Right lobe of liver (tissue), 6 donors: ENCODE data around the gene RAPGEF3. TPM values are rescaled to one million over a fixed set of nuclear protein-coding genes. Genes with fewer than 3 reads are reported as not detected.

Experiments
- ATAC-seq, 4 donors: fragments of 200-7000 bp; cut with Tn5 transposase; one replicate each; pipeline ENCODE4 v1.9.1; 2020; ENCODE audit warnings: mild to moderate bottlenecking in 4 of 4, moderate library complexity in 4 of 4
- DNase-seq, 3 donors: peaks; one replicate each; pipeline ENCODE4 v3.0.0-alpha.2; 2020
- H3K27ac ChIP-seq, 3 donors: fragments of 200-600 bp; one replicate each; pipeline ENCODE4 v1.8.0; 2022
- H3K27me3 ChIP-seq, 2 donors: fragments of 200-600 bp; one replicate each; pipeline ENCODE4 v1.8.0; 2022
- H3K36me3 ChIP-seq, 4 donors: fragments of 200-600 bp; sonication (generic) in 1 of 4; one replicate each; pipeline versions ENCODE4 v1.5.1 to v1.8.0; 2017 to 2022; ENCODE audit warnings: control low read depth in 1 of 4
- H3K4me1 ChIP-seq, 4 donors: fragments of 200-600 bp; sonication (generic) in 1 of 4; one replicate each; pipeline versions ENCODE4 v1.5.1 to v1.8.0; 2017 to 2022; ENCODE audit warnings: control low read depth in 1 of 4
- H3K4me3 ChIP-seq, 3 donors: fragments of 200-600 bp; one replicate each; pipeline ENCODE4 v1.8.0; 2022
- H3K9me3 ChIP-seq, 4 donors: fragments of 200-600 bp; sonication (generic) in 1 of 4; one replicate each; pipeline versions ENCODE4 v1.5.1 to v1.8.0; 2017 to 2022; ENCODE audit warnings: control low read depth in 1 of 4
- CTCF ChIP-seq, 4 donors: fragments of 200-600 bp in 3 of 4; fragments of 450-650 bp in 1 of 4; IDR thresholded peaks; one replicate each; pipeline versions ENCODE4 v1.5.1 to v1.8.0; 2016 to 2022; ENCODE audit warnings: antibody characterized with exemption in 4 of 4, mild to moderate bottlenecking in 2 of 4
- POLR2A ChIP-seq: fragments of 450-650 bp; IDR thresholded peaks from one replicate; pipeline ENCODE4 v1.6.1; 2017; ENCODE audit warnings: antibody characterized with exemption, mild to moderate bottlenecking
- WGBS: methylation state at CpG from one replicate; pipeline ENCODE4 v1.1.6; 2018; ENCODE audit warnings: low coverage, low lambda C conversion rate; ENCODE audit not compliant: insufficient coverage; ENCODE audit errors: missing lambda C conversion rate; 5-methylcytosine and 5-hydroxymethylcytosine counted together
- intact Hi-C, 2 donors: fragments of 100-400 bp; cut with DNase I; formaldehyde crosslinking; loops; one replicate each; pipeline versions ENCODE4 v1.11.2 to v1.14.1; 2022
- total RNA-seq, 6 experiments: library from RNA; depleted of rRNA in 2 of 6; stranded (reverse); fragments of >200 nt in 2 of 6; fragmentation: NEBNext Ultra II Directional in 3 of 6; extraction: Animal tissue kit (Norgen Biotek cat#: 25700) in 3 of 6; gene quantifications; one replicate each; pipeline versions ENCODE4 v1.1.0 to v1.2.4, GENCODE V29; 2016 to 2023
- donor health status: DM: no; HTN: yes; CAD: no.
- donor health status: DM: no; HTN: no; CAD: no.
- donor health status: DM: no; HTN: no; CAD: no.
- donor health status: DM: no; HTN: yes; CAD: no.
- donor health status: DM: no; HTN: yes; CAD: no.

RAPGEF3 gene
- total RNA-seq, 6 experiments from 2014 or later = 0.81 to 4.6 (median 2.6) TPM

GRCh38 chr12:47734725-47735480, 23.8 kb downstream of the RAPGEF3 start:
- peak overlapping the region in 1 of 3 donors; percentile 4 for H3K27ac ChIP-seq
- no peaks in the 10 kb centered on the region for H3K27me3 ChIP-seq
- TF ChIP-seq POLR2A (no peak), CTCF (IDR thresholded peaks at IDR 0.05) (no peak)
- no peak overlapping the region for H3K4me3 ChIP-seq
- H3K9me3 ChIP-seq = no peaks in the 10 kb centered on the region
- 65% methylated on average over 2 of the region's 12 CpGs for WGBS
- H3K4me1 ChIP-seq = peaks cover 0 to 21% (median 11%) of the 10 kb centered on the region in 4 donors
- ATAC-seq (no peak), DNase-seq (no peak)
- no peaks in the 10 kb centered on the region for H3K36me3 ChIP-seq
- intact Hi-C loops = no loop called here

- Histone ChIP-seq H3K36me3 (no peaks in the 10 kb centered on the region), H3K27me3 (no peaks in the 10 kb centered on the region), H3K4me3 (no peak overlapping the region), H3K4me1 (peaks cover 0 to 30% (median 13%) of the 10 kb centered on the region in 4 donors), H3K9me3 (no peaks in the 10 kb centered on the region), H3K27ac (no peak overlapping the region)
- ATAC-seq (no peak), DNase-seq (no peak)
- intact Hi-C loops = no loop called here
- WGBS = no CpG with 5 or more reads among the region's 4 CpGs
- TF ChIP-seq CTCF (IDR thresholded peaks at IDR 0.05) (no peak), POLR2A (no peak)
Measured at GRCh38 chr12:47733142-47733541, 25.5 kb downstream of the RAPGEF3 start.

- DNase-seq (no peak), ATAC-seq (no peak)
- no peaks in the 10 kb centered on the region for H3K9me3 ChIP-seq
- H3K36me3 ChIP-seq = no peaks in the 10 kb centered on the region
- H3K27me3 ChIP-seq = no peaks in the 10 kb centered on the region
- no peak overlapping the region for H3K4me3 ChIP-seq
- H3K4me1 ChIP-seq = peaks cover 0 to 26% (median 8%) of the 10 kb centered on the region in 4 donors
- intact Hi-C loops = no loop called here
- 90% methylated on average over 2 of the region's 2 CpGs for WGBS
- no peak for TF ChIP-seq POLR2A
- TF ChIP-seq CTCF (IDR thresholded peaks at IDR 0.05) = no peak
- no peak overlapping the region for H3K27ac ChIP-seq
Measured at GRCh38 chr12:47732504-47732903, 26.2 kb downstream of the RAPGEF3 start.

- Histone ChIP-seq H3K4me3 (no peak overlapping the region), H3K27me3 (no peaks in the 10 kb centered on the region), H3K4me1 (peaks cover 0 to 18% (median 4%) of the 10 kb centered on the region in 4 donors), H3K27ac (no peak overlapping the region), H3K9me3 (no peaks in the 10 kb centered on the region), H3K36me3 (no peaks in the 10 kb centered on the region)
- 41% methylated on average over 3 of the region's 5 CpGs for WGBS
- no peak for TF ChIP-seq POLR2A
- TF ChIP-seq CTCF (IDR thresholded peaks at IDR 0.05) = no peak
- ATAC-seq = no peak
- DNase-seq = no peak
- intact Hi-C loops = no loop called here
Measured at GRCh38 chr12:47731723-47732122, 27.0 kb downstream of the RAPGEF3 start.
